Fibroblast of the aortic adventitia (primary cell): ENCODE results near the gene AKAP13. TPM values are rescaled to one million over a fixed set of nuclear protein-coding genes. Genes with fewer than 3 reads are reported as not detected.

Experiments
- DNase-seq: peaks from one replicate; pipeline ENCODE4 v3.0.0-alpha.2; 2010; ENCODE audit warnings: low read depth
- H3K4me3 ChIP-seq: 2 replicates; pipeline ENCODE4 v1.5.1; 2011; ENCODE audit warnings: low read depth, mild to moderate bottlenecking, control low read depth, low read length, moderate library complexity
- total RNA-seq: library from RNA; depleted of rRNA; stranded (reverse); fragments of >200 nt; gene quantifications from 2 replicates; pipeline ENCODE4 v1.2.3, GENCODE V29; 2012; ENCODE audit warnings: low replicate concordance
- TF ChIP-seq, protein P1 (sequence below): IDR thresholded peaks from 2 replicates; pipeline ENCODE4 v1.5.1; 2011; ENCODE audit warnings: mild to moderate bottlenecking, low read length, control low read depth, inconsistent platforms; ENCODE audit not compliant: insufficient read depth

AKAP13 gene
- total RNA-seq, 1 donor, result 89.9 TPM

GRCh38 chr15:85501574-85501973 is 121.2 kb downstream of the AKAP13 start:
- no peak for DNase-seq
- TF ChIP-seq, protein P1, sequence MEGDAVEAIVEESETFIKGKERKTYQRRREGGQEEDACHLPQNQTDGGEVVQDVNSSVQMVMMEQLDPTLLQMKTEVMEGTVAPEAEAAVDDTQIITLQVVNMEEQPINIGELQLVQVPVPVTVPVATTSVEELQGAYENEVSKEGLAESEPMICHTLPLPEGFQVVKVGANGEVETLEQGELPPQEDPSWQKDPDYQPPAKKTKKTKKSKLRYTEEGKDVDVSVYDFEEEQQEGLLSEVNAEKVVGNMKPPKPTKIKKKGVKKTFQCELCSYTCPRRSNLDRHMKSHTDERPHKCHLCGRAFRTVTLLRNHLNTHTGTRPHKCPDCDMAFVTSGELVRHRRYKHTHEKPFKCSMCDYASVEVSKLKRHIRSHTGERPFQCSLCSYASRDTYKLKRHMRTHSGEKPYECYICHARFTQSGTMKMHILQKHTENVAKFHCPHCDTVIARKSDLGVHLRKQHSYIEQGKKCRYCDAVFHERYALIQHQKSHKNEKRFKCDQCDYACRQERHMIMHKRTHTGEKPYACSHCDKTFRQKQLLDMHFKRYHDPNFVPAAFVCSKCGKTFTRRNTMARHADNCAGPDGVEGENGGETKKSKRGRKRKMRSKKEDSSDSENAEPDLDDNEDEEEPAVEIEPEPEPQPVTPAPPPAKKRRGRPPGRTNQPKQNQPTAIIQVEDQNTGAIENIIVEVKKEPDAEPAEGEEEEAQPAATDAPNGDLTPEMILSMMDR, result no peak
- H3K4me3 ChIP-seq, result no peak overlapping the region

DNA sequence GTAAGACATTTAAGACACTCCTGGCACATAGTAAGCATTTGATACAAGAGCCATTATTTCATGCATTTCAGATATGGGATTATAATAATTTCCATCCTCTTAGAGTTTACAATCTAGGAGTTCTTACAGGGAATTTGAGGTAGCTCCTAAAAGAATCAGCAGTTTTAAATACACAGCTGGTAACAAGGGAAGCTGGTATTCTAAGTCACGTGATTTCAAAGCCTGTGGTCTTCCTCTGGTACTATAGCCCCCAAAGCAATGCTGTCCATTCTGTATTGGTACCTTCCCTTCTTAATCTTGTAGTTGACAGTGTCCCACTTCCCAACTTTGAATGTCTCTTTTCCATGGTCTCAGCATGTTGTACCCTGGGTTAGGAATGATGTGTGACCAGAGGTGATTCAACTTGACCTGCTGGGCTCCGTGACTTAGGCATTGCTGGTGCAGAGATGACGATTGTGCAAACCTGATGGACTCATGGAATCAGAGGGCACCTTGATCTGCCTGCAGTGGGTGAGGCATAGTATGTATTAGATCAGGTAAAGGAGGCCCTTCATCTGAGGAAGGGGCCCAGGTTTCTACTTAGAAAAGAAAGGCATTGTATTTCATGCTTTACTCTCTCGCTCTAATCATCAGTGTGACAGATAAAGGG is 122.9 kb downstream of the AKAP13 start:
- no peak overlapping the region for H3K4me3 ChIP-seq
- DNase-seq, result no peak
- TF ChIP-seq, protein P1, result no peak

DNA sequence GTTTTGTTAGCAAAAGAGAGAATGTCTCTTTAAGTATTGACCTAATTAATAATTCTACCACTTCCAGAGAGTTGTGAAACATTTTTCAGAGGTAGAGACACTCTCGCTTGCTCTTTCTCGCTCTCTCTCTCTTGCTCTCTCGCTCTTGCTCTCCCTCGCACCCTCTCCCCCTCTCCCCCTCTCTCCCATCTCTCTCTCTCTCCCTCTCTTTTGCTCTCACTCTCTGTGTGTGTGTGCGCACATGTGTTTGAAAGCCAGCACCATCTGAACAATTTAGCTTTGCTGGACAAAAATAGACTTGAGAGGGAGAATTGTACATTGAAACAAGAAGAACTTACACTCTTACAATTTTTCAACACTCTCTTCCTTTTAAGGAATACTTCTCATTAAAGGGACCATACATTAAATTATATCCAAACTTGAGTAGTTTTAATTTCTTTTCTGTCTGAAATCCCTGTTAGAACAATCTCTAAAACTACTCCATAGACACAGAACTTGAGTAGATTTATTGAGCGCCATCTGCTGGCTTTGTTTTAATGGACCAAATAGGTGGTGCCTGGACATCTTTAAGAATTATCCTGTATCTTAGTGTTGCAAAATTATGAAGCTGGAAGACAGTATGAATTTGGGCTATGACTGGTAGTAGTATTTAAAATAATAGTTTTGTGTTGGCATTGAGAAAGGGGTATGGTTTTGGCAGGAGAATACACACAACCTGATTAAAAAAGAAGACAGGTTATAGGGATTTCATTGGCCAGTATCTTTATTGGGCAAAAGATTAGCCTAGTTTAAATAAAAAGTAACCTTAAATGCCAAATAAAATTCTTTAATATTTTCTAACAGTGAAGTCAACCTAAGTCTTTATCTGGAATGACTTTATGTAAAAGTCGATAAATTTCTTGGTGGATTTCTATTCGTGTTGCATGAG is 124.6 kb downstream of the AKAP13 start:
- DNase-seq, result peak; percentile 83
- no peak overlapping the region for H3K4me3 ChIP-seq
- TF ChIP-seq, protein P1, result peak; percentile 62

- H3K4me3 ChIP-seq, result no peak overlapping the region
- TF ChIP-seq, protein P1, result no peak
- no peak for DNase-seq
Observed at GRCh38 chr15:85507114-85507513, 126.7 kb downstream of the AKAP13 start.

- TF ChIP-seq, protein P1, result no peak
- H3K4me3 ChIP-seq, result no peak overlapping the region
- no peak for DNase-seq
Observed at GRCh38 chr15:85509973-85510372, 129.6 kb downstream of the AKAP13 start.

GRCh38 chr15:85514413-85514812 is 134.0 kb downstream of the AKAP13 start:
- DNase-seq, result no peak

More at GRCh38 chr15:85514413-85514812, 134.0 kb downstream of the AKAP13 start:
- no peak overlapping the region for H3K4me3 ChIP-seq
- TF ChIP-seq, protein P1, result no peak
